Muscle of arm (tissue), 14 donors: Measurements from ENCODE around the gene STEAP1. TPM values are rescaled to one million over a fixed set of nuclear protein-coding genes. Genes with fewer than 3 reads are reported as not detected.
"Not testable (repeated sequence)": the region's sequence is repeated elsewhere in the genome, so short reads cannot be mapped to it uniquely, and the experiment has no call there.

Source experiments
- DNase-seq: peaks from one replicate; pipeline ENCODE4 v3.0.0-alpha.2; 2013
- long read RNA-seq, 11 donors: transcript quantifications; one replicate each; lab custom pipeline, GENCODE V29; 2026
- polyA plus RNA-seq, 12 donors: library from polyadenylated mRNA; unstranded; fragments of 120-200 nt; gene quantifications; one replicate each; pipeline ENCODE4 v1.2.1, GENCODE V29; 2013; ENCODE audit not compliant: insufficient read length in 12 of 12

The STEAP1 gene
- polyA plus RNA-seq, result 1 to 10 TPM in 10 of 12 donors, not detected in 2; 1.5 to 5.8 (median 2.5) TPM
- long read RNA-seq, donor 1, transcript STEAP1-201 (5 exons, 1,313 nt), result major isoform, 10 of 10 reads
- long read RNA-seq, donor 1, partial matches to known transcripts, result 0 of 10 reads
- long read RNA-seq, donor 1, other reads (novel, unspliced or antisense), result 0 of 10 reads
- long read RNA-seq, donor 2, partial matches to known transcripts, result 0 of 1 reads
- long read RNA-seq, donor 2, other reads (novel, unspliced or antisense), result 0 of 1 reads
- long read RNA-seq, donor 3, result 0 reads
- long read RNA-seq, donor 4, partial matches to known transcripts, result 0 of 1 reads
- long read RNA-seq, donor 4, other reads (novel, unspliced or antisense), result 0 of 1 reads
- long read RNA-seq, donor 5, partial matches to known transcripts, result 0 of 1 reads
- long read RNA-seq, donor 5, other reads (novel, unspliced or antisense), result 0 of 1 reads
- long read RNA-seq, donor 6, result 0 reads
- long read RNA-seq, donor 7, result 0 reads
- long read RNA-seq, donor 8, result 0 reads
- long read RNA-seq, donor 9, result 0 reads
- long read RNA-seq, donor 10, result 0 reads
- long read RNA-seq, donor 11, partial matches to known transcripts, result 0 of 1 reads
- long read RNA-seq, donor 11, other reads (novel, unspliced or antisense), result 0 of 1 reads

DNA sequence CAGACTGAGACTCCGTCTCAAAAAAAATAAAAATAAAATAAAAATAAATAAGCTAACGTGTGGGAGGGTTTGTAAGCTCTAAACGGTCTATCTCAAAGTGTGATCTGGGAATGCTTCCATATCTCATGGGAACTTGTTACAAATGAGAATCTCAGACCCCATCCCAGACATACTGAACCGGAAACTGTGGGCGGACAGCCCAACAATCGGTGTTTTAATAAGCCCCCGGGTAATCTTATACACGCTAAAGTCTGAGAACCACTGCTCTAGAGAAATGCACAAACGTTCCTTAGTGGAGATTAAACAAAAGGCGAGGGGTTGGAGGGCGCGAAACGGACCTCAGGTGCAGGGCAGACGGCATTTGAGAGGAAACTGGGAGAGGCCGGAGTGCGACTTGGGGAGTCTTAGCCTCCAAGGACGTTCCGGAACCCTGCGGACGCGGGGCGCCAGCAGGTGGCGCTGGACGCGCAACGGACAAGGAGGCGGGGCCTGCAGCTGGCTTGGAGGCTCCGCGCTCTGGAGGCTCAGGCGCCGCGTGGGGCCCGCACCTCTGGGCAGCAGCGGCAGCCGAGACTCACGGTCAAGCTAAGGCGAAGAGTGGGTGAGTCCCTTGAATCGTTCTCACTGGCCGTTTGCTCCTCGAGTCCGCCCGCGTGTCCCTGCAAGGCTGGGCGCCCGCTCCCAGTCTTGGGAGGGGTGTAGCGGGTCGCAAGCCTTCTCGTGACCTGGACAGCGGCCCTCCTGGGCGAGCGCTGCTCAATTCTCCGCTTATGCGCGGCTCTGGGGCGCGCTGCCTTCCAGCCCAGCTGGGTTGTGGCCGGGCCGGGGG is at the start of gene STEAP1:
Gene STEAP1 (plus strand): TSS at position 527 of the 829 bp plus-strand sequence. CDS start 5,320 bp downstream, outside the sequence.
- peak; percentile 90 for DNase-seq

DNA sequence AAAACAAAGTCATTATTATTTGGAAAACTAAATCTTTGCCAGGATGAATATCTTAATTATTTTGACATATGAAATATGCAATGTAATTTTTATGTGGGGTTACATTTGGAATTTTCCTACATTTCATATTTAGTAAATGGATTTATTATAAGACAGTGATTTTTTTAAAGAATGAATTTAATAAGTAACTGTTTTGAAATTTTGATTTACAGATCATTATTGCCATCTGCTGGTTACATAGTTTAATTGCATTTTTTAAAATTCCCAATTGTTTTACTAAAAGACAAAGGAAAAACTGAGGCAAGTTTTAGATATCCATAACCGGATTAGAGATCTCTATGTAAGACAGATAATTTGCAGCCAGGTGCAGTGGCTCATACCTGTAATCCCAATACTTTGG is 39.3 kb upstream of the STEAP1 start:
- not testable (repeated sequence) for DNase-seq

DNA sequence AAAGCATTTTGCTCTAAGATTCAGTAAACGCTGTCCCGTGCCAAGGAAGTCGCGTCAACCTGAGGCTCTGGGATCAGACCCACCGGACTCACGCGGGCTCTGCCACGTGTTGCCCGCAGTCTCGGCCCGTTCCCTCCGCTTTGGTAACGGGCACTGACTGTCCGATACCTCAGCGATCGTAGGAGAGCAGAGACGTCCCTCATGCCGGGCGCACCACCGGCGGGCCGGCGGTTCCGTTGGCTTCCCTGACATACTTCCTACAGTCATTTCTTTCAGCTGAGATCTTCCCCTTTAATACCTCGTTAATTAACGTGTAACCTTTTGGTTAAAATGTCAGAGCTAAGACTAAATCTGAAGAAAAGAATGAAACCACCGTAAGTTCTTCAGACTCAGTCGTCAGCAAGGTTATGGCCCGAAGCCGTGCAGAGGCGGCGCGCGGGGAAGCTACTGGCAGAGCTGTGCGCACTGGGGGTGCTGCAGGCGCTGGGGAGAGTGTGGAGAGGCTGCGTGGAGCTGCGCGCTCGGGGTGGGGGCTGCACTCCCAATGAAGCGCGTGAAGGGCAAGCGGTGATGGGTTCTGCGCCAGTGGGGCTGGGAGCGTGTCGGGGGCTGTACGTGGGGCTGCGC is 35.6 kb upstream of the STEAP1 start:
- peak; percentile 9 for DNase-seq

GRCh38 chr7:90119178-90119971 is 34.9 kb upstream of the STEAP1 start:
- DNase-seq, result peak; percentile 25

DNA sequence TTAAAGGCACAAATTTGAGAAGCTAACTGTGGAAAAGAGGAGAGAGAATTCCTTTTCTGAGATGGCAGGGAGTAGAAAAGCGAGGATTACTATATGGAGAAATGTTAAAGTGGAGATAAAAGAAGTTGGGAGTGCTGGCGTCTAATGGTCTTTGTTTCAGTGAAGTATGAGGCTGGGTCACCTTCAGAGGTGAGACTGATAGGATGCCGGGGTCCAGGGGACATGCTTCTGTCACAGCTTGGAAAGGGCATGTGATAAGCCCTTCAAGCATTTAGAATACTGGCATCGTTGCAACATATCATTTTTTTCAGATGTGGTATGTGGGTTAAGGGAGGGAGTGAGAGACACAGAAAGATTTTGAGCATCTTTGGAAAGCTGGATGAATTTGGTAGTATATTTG is 34.1 kb upstream of the STEAP1 start:
- not testable (repeated sequence) for DNase-seq

DNA sequence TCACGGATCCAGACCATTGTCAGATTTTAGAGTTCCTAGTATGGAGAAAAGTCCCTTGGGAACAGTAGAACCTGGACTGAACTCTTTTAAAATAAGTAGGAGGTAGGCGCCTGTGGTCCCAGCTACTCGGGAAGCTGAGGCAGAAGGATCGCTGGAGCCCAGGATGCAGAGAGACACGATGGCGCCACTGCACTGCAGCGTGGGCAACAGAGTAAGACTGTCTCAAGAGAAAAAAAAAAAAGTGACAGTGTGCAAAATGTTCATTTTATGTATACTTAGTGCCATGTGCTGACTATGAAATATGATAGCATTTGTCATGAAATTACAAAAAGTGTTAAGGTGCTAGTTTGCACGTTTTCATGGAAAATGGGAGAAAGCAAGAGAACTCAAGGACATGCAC is 22.5 kb upstream of the STEAP1 start:
- DNase-seq, result not testable (repeated sequence)

DNA sequence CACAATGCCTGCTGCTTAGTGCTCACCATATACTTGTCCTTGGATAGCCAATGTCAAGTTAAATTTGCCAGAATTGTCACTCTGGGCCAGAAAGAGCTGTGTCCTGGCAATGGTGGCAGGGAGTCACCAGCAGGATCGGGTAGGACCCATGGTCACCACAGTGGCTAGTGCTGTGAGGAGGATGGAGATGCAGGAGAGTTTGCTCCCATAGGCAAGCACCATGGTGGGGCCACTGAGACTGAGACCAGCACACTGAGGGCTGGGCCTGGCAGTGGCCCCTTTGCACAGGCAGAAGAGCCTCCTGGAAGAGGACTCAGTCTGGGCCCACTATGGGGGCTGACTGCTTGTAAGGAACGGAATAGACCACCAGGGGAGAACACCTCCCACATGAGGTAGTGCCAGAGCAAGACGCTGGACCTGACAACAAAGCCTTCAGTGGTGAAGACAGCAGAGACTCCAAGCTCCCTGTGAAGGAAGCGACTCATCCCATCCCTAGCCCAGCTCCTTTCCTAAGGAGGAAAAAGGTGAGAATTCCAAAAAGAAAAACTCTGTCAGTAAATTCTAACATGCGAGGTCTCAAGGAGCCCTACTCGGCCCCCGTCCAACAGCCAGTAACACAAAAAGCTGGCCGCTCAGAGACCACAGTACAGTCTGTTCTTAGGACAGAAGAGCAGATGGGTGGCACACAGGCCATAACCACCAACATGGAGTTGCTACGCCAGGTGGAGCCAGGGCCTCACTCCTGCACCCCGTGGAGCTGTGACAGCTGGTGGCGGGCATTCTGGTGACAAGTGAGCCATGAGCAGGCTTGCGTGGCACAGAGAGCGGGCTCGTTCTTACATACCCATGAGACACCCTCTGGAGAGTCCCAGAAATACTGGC is 6.9 kb upstream of the STEAP1 start:
- not testable (repeated sequence) for DNase-seq

DNA sequence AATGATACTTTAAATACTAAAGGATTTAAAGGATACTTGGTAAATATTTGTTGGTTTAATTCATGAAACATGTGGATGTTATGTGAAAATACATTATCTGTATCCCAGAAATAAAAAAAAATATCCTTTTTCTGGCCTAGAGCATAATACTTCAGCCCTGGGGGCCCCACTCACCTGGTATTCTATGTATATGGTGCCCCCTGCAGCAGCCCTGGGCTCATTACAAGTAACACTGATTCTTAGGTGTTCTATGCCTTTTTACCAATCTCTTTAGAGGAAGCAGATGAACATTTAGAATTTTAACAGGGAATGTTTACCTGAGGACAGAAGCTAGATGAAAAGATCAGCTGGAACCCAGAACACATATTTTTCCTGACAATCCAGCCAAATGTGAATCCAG is 4.8 kb upstream of the STEAP1 start:
- DNase-seq, result not testable (repeated sequence)

- not testable (repeated sequence) for DNase-seq
Measured at GRCh38 chr7:90151884-90152283, 2.4 kb upstream of the STEAP1 start.

- DNase-seq, result peak; percentile 26
Measured at GRCh38 chr7:90152642-90153253, 1.5 kb upstream of the STEAP1 start.

DNA sequence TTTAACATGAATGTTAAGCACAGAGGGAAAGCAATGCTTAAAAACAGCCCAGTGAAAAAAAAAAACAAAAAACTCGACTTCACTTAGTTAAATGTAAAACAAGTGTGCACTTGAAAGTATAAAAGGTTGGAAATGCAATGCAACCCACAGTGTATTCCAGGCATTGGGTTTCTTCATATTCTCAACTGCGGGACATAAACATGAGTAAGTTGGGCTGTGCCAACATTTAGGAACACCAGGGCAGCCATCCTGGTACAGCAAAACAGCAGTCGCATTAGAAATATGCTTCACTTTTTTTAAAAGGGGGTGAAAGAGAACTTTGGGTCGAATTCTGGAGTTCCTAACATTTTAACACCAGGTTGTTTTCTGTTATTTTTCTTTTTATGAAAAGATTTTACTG is 937 bp downstream of the STEAP1 start:
- no peak for DNase-seq

- DNase-seq, result not testable (repeated sequence)
Measured at GRCh38 chr7:90157331-90157730, 3.1 kb downstream of the STEAP1 start.

GRCh38 chr7:90157761-90158350 is 3.6 kb downstream of the STEAP1 start:
- not testable (repeated sequence) for DNase-seq

DNA sequence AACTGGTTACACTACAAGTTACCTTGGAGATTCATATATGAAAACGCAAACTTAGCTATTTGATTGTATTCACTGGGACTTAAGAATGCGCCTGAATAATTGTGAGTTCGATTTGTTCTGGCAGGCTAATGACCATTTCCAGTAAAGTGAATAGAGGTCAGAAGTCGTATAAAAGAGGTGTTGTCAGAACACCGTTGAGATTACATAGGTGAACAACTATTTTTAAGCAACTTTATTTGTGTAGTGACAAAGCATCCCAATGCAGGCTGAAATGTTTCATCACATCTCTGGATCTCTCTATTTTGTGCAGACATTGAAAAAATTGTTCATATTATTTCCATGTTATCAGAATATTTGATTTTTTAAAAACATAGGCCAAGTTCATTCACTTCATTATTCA is 9.3 kb downstream of the STEAP1 start:
- no peak for DNase-seq

- DNase-seq, result no peak
Measured at GRCh38 chr7:90165724-90166123, 11.5 kb downstream of the STEAP1 start.

DNA sequence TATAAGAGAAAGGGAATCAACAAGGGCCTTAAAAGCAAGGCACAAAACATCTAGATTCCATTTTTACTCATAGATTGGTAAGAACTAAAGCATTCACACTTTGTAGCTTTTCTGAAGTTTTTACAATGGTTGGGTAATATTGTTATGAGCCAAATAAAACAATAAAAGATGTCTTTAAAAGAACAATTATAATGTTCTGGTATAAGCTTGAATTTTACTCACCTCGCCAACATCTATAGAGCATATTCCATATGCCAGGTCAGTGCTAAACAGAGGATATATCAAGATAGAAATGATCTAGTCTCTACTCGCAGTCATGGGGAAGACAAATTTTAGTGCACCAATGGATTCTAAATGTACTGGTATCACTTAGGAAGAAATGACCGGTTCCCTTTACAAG is 11.9 kb downstream of the STEAP1 start:
- DNase-seq, result no peak

- DNase-seq, result no peak
Measured at GRCh38 chr7:90167361-90167760, 13.1 kb downstream of the STEAP1 start.

GRCh38 chr7:90169891-90170290 is 15.6 kb downstream of the STEAP1 start:
- DNase-seq, result no peak

- no peak for DNase-seq
Measured at GRCh38 chr7:90172121-90172520, 17.9 kb downstream of the STEAP1 start.
